HCT116 (cell line): ENCODE measurements around the gene SLC8A1.

ENCODE experiments used
- EZH2phosphoT487 ChIP-seq: fragments of 200-600 bp; IDR thresholded peaks from 2 replicates; pipeline ENCODE4 v1.6.1; 2018; ENCODE audit warnings: antibody characterized with exemption, borderline replicate concordance
- FOSL1 ChIP-seq: IDR thresholded peaks from 2 replicates; pipeline ENCODE4 v1.6.1; 2012; ENCODE audit warnings: low read depth
- SP1 ChIP-seq: IDR thresholded peaks from 2 replicates; pipeline ENCODE4 v1.6.1; 2012; ENCODE audit warnings: low read depth
- YY1 ChIP-seq: IDR thresholded peaks from 2 replicates; pipeline ENCODE4 v1.6.1; 2011; ENCODE audit warnings: low read length, low read depth, moderate library complexity, mild to moderate bottlenecking; ENCODE audit not compliant: insufficient replicate concordance; ENCODE audit errors: extremely low read depth
- TF ChIP-seq, protein P1 (sequence below), 3 experiments: fragments of 200-600 bp in 1 of 3; sonication (generic) in 1 of 3; IDR thresholded peaks in 2 of 3; conservative IDR thresholded peaks in 1 of 3; 2 replicates each; pipeline ENCODE4 v1.5.1; 2012 to 2017; ENCODE audit warnings: low read depth in 2 of 3, low read length in 2 of 3, antibody characterized with exemption in 1 of 3, borderline replicate concordance in 1 of 3, control low read depth in 1 of 3, mild to moderate bottlenecking in 1 of 3, mixed read lengths in 1 of 3, mixed run types in 1 of 3, moderate library complexity in 1 of 3; ENCODE audit not compliant: insufficient read depth in 1 of 3
- TF ChIP-seq, protein P2 (sequence below): IDR thresholded peaks from 2 replicates; pipeline ENCODE4 v1.6.1; 2012; ENCODE audit warnings: low read depth

- TF ChIP-seq FOSL1 (no peak), SP1 (no peak), EZH2phosphoT487 (no peak), YY1 (no peak)
- TF ChIP-seq, protein P1, sequence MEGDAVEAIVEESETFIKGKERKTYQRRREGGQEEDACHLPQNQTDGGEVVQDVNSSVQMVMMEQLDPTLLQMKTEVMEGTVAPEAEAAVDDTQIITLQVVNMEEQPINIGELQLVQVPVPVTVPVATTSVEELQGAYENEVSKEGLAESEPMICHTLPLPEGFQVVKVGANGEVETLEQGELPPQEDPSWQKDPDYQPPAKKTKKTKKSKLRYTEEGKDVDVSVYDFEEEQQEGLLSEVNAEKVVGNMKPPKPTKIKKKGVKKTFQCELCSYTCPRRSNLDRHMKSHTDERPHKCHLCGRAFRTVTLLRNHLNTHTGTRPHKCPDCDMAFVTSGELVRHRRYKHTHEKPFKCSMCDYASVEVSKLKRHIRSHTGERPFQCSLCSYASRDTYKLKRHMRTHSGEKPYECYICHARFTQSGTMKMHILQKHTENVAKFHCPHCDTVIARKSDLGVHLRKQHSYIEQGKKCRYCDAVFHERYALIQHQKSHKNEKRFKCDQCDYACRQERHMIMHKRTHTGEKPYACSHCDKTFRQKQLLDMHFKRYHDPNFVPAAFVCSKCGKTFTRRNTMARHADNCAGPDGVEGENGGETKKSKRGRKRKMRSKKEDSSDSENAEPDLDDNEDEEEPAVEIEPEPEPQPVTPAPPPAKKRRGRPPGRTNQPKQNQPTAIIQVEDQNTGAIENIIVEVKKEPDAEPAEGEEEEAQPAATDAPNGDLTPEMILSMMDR (IDR thresholded peaks at IDR 0.05 in 2 of 3, conservative IDR thresholded peaks at IDR 0.05 in 1 of 3; ENCODE audit: borderline replicate concordance in 1 of 3, insufficient read depth in 1 of 3, low read depth in 2 of 3, low read length in 2 of 3), result no peak
- TF ChIP-seq, protein P2, sequence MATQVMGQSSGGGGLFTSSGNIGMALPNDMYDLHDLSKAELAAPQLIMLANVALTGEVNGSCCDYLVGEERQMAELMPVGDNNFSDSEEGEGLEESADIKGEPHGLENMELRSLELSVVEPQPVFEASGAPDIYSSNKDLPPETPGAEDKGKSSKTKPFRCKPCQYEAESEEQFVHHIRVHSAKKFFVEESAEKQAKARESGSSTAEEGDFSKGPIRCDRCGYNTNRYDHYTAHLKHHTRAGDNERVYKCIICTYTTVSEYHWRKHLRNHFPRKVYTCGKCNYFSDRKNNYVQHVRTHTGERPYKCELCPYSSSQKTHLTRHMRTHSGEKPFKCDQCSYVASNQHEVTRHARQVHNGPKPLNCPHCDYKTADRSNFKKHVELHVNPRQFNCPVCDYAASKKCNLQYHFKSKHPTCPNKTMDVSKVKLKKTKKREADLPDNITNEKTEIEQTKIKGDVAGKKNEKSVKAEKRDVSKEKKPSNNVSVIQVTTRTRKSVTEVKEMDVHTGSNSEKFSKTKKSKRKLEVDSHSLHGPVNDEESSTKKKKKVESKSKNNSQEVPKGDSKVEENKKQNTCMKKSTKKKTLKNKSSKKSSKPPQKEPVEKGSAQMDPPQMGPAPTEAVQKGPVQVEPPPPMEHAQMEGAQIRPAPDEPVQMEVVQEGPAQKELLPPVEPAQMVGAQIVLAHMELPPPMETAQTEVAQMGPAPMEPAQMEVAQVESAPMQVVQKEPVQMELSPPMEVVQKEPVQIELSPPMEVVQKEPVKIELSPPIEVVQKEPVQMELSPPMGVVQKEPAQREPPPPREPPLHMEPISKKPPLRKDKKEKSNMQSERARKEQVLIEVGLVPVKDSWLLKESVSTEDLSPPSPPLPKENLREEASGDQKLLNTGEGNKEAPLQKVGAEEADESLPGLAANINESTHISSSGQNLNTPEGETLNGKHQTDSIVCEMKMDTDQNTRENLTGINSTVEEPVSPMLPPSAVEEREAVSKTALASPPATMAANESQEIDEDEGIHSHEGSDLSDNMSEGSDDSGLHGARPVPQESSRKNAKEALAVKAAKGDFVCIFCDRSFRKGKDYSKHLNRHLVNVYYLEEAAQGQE, result no peak
Observed at GRCh38 chr2:40062381-40062780, 389.5 kb downstream of the SLC8A1 start.
